Left renal pelvis (tissue), 4 donors: ENCODE data around the gene CRYGS. TPM values are rescaled to one million over a fixed set of nuclear protein-coding genes. Genes with fewer than 3 reads are reported as not detected.
A peak's percentile ranks its signal among the peaks of the same experiment; 100 is the strongest.
"Not testable (repeated sequence)": the region's sequence is repeated elsewhere in the genome, so short reads cannot be mapped to it uniquely, and the experiment has no call there.

Experiments used
- DNase-seq, 4 donors: peaks; one replicate each; pipeline ENCODE4 v3.0.0-alpha.2; 2013; ENCODE audit warnings: low read depth in 4 of 4, low spot score in 3 of 4
- polyA plus RNA-seq, 4 donors: library from polyadenylated mRNA; unstranded; fragments of 120-200 nt; gene quantifications; one replicate each; pipeline ENCODE4 v1.2.1, GENCODE V29; 2013; ENCODE audit not compliant: insufficient read length in 4 of 4

CRYGS gene
- 10 to 100 TPM in 1 of 4 donors, 1 to 10 TPM in 3; 3.4 to 13.1 (median 6.3) TPM for polyA plus RNA-seq

DNA sequence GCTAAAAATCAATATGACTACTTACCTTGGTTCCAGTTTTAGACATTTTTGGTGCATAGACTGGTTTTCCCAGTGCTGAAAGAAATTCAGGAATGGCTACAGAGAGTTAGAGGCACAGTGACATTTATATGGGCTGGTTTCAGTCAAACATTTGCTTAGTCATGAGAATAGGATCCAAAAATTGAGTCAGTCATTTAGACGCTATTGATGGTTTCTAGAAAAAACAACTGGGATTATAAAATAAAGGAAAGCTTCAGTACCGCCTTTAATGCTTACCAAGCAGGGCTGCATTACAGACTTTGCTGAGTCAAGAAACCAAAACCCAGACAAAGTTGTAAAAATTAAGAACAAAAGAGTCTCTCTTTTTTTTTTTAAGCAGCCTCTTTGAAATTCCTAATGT lies at the start of gene CRYGS:
Gene CRYGS (minus strand): TSS at position 100 of the 400 bp plus-strand sequence. CDS start 54 bp downstream, at position 46.
- DNase-seq: no peak

DNA sequence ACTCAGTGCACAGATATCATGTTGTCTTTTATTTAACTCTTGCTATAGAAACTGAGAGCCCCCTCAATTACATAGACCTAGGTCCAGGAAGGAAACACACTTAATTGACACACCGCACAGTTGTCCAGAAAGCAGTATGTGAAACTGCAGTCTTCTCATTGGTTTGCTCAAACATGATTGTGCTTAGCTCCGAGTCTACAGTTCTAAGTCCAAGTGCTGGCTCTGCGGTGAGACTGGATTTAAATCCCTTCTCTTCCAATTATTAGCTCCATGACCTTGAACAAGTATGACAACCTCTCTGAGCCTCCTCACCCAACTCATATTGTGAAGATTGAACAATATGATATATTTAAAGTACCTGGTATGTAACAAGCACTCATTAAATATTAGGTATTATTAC lies 49.7 kb upstream of the CRYGS start:
- no peak for DNase-seq

DNA sequence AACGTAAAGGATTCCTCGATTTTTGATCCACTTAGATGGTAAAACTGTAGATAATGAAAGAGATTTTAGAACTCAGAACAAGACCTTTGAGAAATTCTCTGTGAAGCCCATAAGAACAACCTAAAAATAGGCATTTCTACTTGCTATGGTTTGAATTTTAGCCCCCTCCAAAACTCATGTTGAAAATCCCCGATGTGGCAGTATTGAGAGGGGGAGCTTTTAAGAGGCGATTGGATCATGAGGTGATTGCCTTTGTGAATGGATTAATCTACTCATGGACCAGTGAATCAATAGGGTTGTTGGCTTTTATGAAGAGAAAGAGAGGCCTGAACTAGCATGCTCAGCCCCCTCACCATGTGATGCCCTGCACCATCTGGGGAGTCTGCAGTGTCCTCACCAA lies 48.5 kb upstream of the CRYGS start:
- DNase-seq: no peak

DNA sequence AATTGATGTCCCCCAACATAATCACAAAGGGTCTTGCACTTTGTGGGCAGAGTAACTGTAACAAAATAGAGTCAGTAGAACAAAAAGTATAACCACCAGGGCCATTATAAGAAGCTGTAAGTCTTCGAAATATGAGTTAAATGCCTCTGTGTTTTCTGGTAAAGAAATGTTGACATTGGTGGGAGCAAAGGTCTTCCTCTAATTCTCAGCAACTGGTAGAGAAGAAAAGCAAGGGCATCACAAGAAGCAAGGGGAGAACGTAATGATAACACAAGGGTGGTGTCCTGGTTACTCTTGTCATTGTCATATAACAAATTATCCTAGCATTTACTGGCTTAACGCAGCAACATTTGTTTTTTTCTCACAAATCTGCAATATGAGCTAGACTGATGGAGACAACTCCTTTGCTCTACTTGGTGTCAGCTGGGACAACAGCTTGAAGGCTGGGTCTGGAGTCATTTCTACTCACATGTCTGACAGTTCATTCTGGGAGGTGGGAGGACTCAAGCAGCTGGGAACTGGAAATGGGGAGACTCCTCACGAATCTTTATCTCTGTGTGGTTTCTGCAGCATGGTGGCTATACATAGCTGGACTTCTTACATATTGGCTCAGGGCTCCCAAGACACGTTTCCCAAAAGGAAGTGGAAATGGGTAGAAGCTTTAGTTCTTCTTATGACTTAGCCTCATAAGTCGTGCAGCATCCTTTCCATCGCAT lies 46.6 kb upstream of the CRYGS start:
- no peak for DNase-seq

DNA sequence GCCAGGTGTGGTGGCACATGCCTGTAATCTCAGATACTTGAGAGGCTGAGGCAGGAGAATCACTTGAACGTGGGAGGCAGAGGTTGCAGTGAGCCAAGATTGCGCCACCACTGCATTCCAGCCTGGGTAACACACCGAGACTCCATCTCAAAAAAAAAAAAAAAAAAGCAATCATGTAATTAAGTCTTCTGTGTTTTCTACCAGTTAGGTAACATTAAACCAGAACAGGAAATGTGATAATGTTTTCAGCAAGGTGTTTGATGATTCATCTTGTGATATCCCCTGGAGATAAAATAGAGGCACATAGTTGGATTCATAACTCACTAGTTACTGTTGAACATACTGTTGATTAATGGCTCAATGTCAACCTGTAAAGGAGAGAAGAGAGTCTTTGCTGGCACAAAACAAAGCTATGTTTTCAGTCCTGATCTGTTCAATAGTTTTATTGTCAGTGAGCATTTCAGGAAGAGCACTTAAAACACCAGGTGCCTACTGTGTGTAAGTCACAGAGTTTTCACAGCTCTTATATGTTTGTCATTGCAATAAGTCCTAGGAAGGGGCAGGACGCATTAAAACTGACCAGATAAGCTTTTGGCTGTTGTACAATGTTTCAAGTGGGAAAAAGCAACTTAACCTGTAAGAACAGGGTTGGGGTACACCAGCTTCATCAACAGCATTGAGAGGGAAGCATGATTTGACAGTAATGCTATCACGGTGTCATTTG lies 45.8 kb upstream of the CRYGS start:
- no peak for DNase-seq

DNA sequence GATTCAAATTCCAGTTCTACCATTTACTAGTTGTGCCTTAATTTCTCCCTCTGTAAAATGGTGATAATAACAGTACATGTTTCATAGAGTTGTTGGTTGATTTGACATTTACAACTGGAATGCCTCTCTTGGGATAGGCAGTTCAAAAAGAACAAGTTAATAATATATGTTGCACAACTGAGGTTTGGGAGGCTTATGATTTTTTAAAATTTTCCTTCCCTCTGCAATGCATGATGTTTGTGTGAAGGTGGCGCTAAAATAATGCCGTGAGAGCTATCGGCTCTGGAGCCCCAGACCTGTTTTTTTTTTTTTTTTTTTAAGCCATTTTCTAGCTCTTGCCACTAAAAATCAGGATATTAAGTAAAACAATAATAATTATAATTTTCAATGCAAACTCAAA lies 44.9 kb upstream of the CRYGS start:
- no peak for DNase-seq

DNA sequence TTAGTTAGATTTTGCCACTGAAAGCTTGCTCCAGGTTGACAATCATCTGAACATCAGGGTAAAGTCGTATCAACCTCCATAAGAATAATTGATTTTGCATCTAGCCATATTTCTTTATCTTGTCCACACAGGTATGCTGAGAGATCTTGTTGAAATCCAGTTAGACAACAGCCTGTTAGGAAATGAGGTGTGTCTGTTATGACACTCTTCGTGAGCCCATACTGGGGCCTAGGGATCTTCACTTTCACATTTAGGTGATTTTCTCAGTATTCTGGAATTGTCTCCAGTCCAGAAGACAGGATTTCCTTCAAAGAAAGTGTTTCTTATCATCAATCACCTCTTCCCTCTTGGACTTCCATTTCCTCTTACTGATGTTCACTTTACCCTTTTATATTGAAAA lies 44.5 kb upstream of the CRYGS start:
- DNase-seq: no peak

DNA sequence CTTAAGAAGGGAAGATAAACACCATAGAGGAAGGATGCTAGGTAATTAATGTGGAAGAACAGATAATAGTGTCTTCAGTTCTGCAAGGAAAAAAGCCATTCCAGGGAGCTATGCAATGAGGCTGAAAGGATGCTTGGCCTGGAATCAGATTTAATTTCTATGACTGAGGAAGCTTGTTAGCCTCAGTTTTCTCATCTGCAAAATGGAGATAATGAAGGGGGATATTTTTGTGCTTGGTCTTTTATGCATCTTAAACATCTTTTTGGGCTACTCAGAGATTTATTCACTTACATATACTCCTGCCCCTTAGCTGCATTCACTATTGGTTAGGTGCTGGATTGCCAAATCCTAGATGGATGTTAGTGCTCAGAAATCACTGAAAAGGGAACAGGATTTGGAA lies 43.0 kb upstream of the CRYGS start:
- no peak for DNase-seq

DNA sequence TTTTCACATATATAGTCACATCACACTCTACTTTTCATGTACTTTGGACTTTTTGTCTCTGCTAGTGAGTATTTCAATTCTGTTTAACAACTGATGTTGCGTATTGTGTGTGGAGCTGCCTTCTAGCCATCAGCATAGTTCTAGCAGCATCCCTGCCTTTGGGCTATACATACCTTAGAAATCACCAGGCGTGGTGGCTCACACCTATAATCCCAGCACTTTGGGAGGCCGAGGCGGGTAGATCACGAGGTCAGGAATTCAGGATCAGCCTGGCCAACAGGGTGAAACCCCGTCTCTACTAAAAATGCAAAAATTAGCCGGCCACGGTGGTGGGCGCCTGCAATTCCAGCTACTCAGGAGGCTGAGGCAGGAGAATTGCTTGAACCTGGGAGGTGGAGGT lies 42.1 kb upstream of the CRYGS start:
- not testable (repeated sequence) for DNase-seq

DNA sequence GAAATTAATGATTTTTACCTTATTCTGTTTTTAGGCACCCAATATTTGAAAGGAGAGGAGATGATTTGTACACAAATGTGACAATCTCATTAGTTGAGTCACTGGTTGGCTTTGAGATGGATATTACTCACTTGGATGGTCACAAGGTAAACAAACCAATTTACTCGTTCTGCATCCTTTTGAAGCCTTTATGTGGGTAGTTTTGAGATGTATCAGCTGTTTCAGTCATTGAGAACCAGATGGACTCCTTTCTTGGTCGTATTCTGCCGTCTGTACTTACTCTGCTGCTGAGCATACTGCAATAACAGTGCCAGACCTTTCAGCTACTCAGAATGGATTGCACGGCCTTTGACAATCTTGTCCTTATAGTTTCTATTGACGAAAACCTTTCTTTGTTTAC lies 39.7 kb upstream of the CRYGS start:
- no peak for DNase-seq

DNA sequence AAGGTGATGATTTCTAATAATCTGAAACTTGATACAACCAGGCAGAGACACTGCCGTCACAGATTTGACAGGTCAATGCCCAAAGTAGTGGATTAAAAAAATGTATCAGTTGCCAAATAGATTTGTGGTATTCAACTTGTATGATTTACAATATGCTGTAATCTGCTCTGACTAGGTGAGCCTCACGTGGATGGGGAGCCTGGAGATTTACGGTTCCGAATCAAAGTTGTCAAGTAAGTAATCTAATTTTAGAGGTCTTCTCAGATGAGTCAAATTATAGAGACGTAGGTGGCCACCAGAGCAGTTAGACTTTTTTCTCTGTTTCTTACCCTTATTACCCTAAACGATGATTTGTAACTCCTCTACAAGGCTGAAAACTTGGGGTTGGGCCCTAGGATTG lies 38.4 kb upstream of the CRYGS start:
- no peak for DNase-seq

DNA sequence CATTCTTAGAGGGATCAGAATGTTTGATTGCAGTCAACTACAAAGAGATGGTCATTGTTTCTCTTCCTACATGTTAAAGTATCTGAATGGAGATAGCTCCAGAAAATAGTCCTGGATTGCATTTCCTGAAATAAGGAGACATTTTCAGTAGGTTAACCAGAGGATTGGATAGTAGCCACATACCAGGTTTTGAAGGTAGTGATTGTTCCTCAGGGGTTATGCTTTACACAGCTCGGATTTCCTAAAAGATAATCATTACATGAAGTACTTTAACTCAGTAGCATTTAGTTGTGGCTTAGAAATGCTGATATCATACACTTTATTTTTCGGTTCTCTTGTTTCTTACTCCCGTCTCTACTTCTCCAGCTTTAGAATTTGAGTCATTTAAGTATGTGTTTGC lies 36.6 kb upstream of the CRYGS start:
- DNase-seq: no peak

DNA sequence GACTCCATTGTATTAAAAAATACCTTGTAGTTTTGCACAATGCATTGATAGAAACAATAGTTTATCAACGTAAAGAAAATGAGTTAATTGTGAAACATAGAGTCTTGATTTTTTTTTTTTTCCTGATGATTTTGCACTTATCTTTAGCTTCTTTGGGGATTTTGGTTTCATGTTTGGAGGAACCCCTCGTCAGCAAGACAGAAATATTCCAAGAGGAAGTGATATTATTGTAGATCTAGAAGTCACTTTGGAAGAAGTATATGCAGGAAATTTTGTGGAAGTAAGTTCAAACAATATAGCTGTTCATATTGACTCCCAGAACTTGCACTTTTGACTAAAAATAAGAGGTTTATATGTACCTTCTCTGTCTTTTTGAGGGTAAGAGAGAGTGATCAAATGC lies 33.3 kb upstream of the CRYGS start:
- no peak for DNase-seq

DNA sequence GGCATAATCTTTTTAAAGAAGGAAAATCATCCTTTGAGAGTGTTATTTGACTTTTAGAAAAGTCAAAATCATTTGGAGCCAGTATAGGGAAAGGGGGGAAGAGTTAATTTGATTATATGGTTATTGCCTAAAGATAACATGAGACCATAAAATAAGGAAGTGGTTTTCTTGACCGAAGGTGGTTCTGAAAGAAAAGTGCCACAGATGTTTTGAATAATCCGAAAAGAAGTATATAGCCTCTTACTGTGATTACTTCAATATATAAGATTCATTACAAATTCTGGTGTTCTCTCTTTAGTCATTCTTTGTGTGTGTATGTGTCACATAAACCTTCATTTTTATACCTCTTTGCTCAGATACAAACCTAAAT lies 27.4 kb upstream of the CRYGS start:
- no peak for DNase-seq

DNA sequence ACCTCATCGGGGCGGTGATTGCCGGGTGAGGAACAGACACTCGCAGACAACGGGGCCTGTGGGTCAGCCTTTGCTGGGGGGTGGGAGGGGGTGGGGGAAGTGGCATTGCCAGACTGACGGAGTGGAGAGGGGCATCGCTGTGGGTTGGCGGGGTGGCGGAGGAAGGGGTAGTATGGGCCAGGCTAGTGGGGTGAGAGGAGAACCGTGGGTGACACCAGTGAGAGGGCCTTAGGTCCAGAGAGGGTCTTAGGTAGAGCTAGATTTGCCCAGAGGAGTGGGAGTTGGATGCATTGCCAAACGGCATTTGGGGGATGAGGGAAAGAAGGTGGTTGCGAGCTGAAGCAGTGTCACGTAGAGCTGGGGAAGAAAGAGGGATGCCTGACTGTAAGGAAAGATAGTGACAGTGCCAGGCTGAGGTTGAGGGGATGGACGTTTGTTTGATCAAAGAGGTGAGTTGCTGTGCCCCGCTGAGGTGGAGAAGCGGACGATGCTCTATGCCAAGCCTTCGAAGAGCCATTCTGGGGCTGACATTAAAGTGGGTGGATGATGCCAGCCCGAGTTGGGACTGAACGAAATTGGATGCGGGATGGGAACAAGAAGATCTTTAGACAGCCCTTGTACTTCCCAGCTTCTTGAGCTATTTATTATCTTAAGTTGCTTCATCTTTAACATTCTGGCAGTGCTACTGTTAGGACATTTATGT lies 26.9 kb upstream of the CRYGS start:
- DNase-seq: no peak

DNA sequence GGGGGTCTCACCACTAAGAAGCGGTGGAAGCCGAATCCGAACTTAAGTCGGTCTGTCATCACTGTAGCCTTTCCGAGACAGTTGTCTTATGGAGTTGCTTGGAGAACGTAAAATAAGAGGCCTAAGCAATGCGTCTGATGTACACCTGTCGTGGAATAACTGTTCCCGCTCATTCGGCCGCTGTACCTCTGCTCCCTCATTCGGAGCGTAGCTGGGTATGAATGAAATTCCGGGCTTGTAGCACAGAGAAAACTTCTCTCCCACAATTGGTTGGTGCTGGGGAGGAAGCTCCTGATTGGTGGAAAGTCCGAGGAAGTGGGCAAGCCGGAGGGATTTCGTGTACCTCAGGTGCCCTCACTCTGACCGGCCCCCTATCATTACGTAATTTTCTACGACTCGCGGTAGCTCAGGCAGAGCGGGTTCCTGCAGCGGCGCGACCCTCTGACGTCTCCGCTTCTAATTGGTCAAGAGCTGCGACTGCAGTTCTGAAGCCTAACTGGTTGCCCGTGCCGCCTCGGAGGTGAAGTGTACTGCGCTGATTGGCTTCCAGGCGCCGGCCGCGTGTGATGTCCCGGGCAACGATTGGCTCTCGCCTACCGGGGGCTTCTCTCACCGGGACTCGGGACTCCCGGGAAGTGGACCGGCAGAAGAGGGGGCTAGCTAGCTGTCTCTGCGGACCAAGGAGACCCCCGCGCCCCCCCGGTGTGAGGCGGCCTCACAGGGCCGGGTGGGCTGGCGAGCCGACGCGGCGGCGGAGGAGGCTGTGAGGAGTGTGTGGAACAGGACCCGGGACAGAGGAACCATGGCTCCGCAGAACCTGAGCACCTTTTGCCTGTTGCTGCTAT lies 26.1 kb upstream of the CRYGS start, which contains the start of gene DNAJB11:
Gene DNAJB11 (plus strand): TSS at position 625 of the 845 bp plus-strand sequence. CDS start 178 bp downstream, at position 803.
- peak; percentile 98 to 99 (median 99) for DNase-seq

DNA sequence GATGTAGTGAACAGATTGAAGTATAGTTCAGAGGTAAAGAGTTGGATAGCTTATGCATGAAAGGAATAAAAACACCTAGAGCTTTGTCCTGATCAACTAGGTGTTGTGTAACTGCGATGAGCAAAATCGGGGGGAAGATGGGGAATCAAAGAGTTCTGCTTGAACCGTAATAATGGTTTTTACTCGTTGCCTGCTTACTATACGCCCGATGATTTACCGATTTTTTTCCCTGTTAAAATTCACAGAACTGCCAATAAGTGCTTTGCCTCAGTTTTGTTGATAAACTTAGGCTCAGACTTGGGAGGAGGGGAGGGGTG lies 25.6 kb upstream of the CRYGS start:
- no peak for DNase-seq

DNA sequence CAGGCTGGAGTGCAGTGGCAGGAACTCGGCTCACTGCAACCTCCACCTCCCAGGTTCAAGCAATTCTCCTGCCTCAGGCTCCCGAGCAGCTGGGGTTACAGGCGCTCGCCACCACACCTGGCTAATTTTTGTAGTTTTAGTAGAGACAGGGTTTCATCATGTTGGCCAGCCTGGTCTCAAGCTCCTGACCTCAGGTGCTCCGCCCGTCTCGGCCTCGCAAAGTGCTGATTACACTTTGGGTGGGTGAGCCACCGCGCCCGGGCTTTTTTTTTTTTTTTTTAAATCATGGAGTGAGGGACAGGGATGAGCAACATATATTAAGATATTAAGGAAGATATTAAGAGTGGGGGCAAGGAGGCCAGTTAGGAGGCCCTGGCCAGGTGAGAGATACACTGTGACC lies 25.2 kb upstream of the CRYGS start:
- not testable (repeated sequence) for DNase-seq

DNA sequence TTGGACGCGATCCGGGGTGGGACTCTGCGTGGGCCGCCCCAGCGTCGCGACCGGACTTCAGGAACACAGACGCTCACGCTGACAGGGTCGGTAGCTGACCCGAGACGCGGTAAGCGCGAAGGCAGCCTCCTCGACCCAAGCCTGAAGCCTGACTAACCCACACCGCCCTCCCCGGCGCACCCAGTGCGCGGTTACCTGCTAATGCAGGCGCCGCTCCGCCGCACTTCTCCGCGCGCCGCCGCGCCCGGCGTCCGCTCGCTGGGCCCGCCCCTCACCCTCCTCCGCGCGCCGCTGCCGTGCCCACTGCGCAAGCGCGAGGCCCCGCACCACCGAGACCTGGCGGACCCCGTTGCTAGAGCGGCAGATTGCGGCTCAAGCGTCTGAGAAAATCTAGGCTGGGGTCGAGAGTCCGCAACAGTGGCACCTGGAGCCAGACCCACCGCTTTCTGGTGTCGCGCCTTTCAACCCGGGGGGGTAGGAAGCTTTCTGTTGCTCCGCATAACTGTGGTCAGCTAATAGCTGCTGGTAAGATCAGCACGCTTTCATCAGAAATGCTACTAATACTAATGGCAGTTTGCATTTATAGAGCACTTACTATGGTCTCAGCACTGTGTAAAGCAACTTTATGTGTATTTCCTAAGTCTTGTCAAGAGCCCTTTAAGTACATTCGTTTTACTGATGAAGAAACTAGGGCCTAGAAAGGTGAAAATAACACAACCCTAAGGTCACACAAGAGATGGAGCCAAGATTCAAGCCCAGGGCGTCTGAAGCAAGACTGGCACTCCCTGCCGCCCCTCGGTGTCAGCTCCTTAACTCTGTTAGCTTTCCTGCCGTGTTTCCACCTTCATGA lies 23.1 kb upstream of the CRYGS start, which contains the start of gene TBCCD1:
Gene TBCCD1 (minus strand): TSS at position 268 of the 850 bp plus-strand sequence. CDS start 3,010 bp downstream, outside the sequence.
- peak; percentile 82 to 89 (median 86) for DNase-seq

DNA sequence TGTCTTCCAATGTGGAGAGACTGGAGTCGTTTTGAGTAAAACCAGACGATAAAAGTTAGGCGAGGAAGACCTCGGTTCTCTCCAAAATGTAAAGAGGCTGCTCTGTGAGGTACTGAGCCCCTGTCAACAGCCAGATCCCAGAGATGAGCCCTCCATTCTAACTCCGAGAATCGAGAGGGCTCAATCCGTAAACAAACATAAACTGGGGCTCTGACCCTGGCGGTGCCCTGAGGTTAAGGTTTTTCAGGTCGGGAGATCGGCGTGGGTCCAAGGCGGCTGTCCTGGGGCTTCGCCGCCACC lies 22.5 kb upstream of the CRYGS start:
- peak in 1 of 4 donors; percentile 14 for DNase-seq
